GM21360 (cell line): ENCODE measurements around the gene SHROOM3.
"Not testable (repeated sequence)": the region's sequence is repeated elsewhere in the genome, so short reads cannot be mapped to it uniquely, and the experiment has no call there.

Source experiments
- ATAC-seq: cut with Tn5 transposase; IDR thresholded peaks from one replicate; pipeline ENCODE4 v1.9.1; 2021; ENCODE audit warnings: mild to moderate bottlenecking, moderate library complexity; ENCODE audit not compliant: unreplicated experiment

Gene SHROOM3

DNA sequence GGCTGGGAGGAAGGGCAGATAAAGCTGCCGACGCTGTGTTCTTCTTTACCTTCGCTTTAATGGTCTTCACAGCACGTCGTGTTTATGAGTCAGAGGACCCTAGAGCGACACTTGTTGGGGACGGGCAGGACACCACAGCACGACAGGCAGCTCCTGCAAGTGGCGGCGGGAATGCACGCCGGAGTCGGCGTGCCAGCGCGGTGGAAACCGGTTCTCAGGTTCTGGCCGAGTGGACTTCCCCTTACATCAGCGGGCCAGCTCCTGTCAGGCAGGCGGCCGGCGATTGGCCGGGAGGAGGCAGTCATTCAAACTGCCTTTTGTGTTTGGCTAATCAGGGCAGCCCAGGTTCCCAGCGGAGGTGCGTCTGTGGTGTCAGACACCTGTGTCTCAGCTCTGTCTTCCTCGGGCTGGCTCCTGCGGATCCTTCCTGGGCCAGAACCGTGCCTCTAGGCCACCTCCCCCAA lies 150.9 kb downstream of the SHROOM3 start:
- peak; percentile 57 for ATAC-seq

- ATAC-seq: no peak
These were observed 153.2 kb downstream of the SHROOM3 start for GRCh38 chr4:76588274-76588673.

DNA sequence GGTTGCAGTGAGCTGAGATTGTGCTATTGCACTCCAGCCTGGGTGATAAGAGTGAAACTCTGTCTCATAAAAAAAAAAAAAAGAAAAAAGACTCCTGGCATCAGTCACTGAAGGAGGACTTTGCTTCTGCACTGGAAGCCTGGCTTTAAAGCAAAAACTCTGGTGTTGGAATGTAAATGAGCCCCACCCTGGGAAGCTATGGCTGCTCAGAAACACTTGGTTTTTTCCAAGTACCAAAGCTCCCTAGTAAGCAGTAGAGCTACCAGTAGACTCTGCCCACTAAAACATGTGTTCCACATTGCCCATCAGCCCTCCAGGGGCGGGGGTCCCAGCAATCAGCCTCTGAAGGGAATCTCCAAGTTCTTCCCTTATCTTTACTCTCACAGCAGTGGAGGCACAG lies 154.4 kb downstream of the SHROOM3 start:
- no peak for ATAC-seq

DNA sequence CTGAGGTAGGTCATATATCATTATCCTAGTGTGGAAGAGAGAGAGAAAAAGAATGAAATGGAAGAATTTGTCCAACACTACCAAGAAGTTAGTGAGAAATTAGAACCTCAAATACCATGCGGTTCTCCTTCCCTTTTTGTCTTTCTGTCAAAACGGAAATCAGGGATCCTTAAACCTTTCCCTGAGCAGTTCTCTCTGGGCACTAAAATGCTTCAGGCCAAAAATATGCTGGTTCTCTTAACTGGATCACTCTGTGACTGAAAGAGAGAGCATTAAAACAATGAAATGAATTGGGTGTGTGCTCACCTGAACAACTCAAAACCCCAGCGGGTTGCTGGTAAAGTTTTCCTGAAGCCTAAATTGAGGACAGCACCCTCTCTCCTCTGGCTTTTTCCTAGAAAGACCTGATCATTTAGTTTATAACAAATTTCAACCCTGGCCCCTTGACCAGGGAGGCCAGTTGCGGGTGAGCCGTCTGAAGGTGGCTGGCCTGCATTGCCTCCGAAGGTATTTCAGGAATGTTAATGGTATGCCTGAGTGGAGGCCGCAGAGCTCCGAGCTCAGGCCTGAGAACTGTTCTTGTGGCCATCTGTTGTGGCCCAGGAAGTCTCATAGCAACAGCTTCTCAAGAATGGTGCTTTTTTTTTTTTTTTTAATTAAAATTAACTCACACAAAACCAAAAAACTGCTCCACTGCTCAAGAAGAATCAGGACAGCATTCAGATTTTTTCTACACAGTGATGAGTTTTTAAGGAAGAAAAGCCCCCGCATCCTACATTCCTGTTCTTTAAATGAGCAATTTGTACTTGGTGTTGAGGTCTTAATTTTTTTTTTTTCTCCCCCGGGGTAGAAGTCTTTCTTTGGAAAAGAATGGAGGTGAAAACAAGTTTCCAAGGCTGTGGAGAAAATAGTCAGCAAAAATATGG lies 155.1 kb downstream of the SHROOM3 start:
- no peak for ATAC-seq

DNA sequence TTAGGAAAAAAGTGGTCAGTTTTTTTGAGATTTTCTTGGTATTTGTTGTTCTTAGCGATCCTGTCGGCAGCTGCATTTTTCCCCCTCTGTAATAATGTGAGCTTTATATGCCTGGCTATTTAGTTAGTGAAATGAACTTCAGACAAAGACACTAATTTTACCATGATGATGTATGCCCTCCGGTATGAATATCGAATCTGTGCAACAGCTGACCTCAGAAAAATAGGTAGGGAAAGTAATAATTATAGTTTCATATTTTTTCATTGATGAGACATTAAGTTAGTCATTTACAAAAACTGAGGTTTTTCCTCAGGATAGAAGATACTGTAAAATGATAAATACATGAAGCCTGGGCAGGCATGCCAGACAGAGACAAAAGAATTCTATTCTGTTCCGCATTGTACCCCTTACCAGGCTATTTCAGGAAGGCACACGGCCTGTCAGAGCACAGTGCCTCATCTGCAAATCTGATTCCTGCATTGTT lies 155.8 kb downstream of the SHROOM3 start:
- ATAC-seq: no peak

GRCh38 chr4:76591992-76592391 lies 157.0 kb downstream of the SHROOM3 start:
- no peak for ATAC-seq

GRCh38 chr4:76592460-76592859 lies 157.4 kb downstream of the SHROOM3 start:
- ATAC-seq: no peak

DNA sequence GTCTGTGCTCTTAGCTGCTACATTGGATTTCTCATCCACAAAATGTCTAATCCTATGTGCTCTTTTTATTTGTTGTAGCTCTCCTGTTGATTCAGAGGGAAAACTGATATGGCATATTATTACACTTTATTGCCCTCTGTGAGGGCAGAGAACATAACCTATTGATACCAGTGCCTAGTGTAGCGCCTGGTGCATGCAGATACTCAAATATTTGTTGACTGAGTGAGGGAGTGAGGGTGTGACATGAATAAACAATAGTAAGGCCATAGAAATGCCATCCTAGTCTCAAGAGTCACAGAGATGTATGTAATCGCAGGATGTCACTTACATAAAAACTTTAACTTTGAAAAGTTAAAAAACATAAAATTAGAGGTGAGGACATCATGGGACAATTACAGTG lies 159.1 kb downstream of the SHROOM3 start:
- no peak for ATAC-seq

GRCh38 chr4:76595435-76595834 lies 160.4 kb downstream of the SHROOM3 start:
- ATAC-seq: no peak

DNA sequence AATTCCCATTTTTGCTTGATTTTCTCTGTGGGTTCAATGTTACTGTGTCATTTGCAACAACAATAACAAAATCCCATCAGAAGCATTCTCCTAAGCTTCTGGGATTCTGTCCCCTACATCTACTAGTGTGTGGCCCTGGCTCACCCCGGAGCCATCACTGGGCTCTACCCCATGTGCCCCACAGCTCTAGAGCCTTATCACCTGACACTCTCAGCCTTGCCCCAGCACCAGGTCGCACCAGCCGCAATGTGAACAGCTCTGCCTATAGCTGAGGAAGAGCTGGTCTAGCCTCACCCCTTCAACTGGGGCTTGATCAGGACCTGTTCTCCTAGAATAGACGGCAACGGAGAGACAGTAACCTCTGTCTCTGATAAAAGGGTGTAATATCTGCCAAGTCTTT lies 161.7 kb downstream of the SHROOM3 start:
- no peak for ATAC-seq

DNA sequence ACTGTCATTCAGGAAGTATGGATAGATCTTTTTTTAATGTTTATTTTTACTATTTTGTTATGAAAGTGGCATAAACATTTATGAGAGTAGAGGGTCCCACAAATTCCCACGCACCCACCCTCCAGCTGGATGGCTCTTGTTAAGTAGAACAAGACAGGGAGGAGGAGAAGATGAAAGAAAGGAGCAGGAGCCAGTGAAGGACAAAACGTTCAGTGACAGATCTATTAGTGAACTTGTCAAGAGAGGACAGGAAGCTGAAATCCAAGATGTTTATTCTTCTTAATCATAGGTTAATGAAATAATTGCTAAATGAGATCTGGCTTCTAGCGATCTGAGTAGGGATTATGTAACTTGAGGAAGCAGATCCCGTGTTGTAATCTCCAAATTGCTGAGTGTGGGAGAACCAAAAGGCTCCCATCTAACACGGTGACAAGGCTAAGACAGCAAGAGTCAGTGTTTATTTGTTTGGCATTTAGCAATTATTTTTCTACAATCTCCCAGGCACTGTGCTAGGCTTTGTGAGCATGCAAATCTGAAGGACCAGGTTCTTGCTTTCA lies 162.5 kb downstream of the SHROOM3 start:
- no peak for ATAC-seq

GRCh38 chr4:76600447-76600846 lies 165.4 kb downstream of the SHROOM3 start:
- no peak for ATAC-seq

DNA sequence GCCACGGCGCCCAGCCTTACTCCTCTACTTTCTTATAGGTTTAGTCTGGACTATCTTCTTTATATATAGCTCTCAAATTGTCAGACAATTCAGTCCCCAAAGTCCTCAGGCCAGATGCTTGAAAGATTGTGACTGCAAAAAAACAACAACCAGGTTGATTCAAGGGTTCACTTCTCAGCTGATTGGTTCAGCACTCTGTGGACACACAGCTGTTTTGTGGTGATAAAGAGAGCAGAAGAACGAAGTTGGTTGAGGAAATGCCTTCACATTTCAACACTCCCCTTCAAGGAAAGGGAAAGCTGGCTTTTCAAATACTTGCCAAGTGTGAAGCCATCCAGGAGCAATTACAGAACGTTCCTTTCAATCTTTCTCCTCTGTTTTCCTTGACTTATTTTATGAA lies 166.8 kb downstream of the SHROOM3 start:
- ATAC-seq: no peak

- ATAC-seq: no peak
These were observed 170.1 kb downstream of the SHROOM3 start for GRCh38 chr4:76605099-76605563.

DNA sequence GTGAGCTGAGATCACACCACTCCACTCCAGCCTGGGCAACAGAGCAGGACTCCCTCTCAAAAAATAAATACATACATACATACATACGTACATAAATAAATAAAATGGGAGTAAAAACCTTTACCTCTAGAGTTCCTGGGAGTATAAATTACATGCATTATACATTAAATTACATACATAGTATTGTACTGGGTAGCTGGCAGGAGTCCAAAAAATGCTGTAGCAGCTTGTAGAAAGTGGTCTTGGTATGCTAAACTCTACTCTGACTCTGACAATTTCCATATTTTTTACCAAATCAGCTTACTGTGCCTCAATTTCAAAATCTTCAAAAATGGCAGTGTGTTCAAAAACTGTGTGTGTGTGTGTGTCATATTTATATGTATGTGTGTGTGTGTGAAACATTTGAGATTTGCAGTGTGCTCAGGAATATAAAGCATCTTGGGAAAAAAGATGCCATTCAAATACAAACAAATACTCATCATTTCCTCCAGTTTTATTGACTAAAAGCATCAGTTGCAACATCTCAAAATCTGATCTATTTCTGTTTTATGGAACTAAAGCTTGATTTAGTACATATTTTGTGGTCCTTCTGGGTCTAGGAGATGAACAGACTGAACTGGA lies 171.7 kb downstream of the SHROOM3 start:
- ATAC-seq: no peak

GRCh38 chr4:76607266-76607799 lies 172.3 kb downstream of the SHROOM3 start:
- ATAC-seq: peak; percentile 90

- peak; percentile 9 for ATAC-seq
These were observed 172.8 kb downstream of the SHROOM3 start for GRCh38 chr4:76607846-76608245.

DNA sequence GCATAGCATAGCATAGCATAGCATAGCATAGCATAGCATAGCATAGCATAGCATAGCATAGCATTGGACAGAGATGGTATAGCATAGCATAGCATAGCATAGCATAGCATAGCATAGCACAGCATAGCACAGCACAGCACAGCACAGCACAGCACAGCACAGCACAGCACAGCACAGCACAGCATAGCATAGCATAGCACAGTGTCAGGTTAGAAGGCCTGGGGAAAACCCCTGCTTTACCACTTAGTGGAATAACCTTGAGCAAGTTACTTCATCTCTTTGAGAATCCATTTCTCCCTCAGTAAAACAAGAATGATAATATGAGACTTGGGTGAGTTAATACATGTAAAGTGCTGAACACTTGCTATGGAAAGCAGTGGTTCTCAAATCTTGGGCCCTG lies 173.5 kb downstream of the SHROOM3 start:
- not testable (repeated sequence) for ATAC-seq

- ATAC-seq: no peak
These were observed 175.9 kb downstream of the SHROOM3 start for GRCh38 chr4:76610751-76611547.

DNA sequence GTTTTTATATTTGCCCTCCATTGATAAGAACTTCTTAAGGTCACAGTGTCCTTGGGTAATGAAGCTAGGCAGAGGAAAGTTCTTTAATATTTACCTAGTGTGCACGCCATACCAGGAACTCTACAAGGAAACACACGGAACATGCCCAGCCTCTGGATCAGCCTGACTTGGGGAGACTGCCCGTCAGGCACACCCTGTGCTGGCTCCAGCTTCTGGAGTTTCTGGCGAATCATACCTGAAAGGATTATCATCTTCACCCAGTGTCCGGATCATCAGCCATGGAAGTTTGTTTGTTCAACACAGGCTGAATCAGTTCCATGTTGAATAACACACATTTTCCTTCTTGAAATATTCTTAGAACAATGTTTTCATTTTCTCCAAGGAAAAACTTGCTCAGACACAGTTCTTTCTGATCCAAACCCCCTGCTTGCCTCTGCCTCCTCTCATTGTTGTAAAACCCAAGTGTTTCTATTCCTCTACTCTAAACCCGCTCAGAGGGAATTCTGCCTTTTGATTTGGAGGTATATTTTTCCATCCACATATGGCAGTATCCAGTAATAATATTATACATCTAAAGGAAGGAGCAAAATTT lies 176.7 kb downstream of the SHROOM3 start:
- ATAC-seq: no peak
